HepG2 (cell line): ENCODE results near the gene ASGR1. TPM values are rescaled to one million over a fixed set of nuclear protein-coding genes. Genes with fewer than 3 reads are reported as not detected.

ENCODE experiments used
- ATAC-seq: fragments of 200-7000 bp; cut with Tn5 transposase; 3 replicates; pipeline ENCODE4 v1.9.1; 2020; ENCODE audit warnings: mild to moderate bottlenecking, moderate library complexity
- BruUV-seq: library from RNA; stranded (reverse); fragments of 400-500 nt; replicated peaks from 2 replicates; lab custom pipeline; 2021; lab: Mats Ljungman, UMichigan
- CTCF ChIA-PET: fragments of 300-600 bp; formaldehyde crosslinking; extraction: SDS; loops from one replicate; lab custom pipeline; 2021; ENCODE audit warnings: low total read pairs, inconsistent platforms, low intra/inter-chr PET ratio; lab: Yijun Ruan, JAX
- POLR2A ChIA-PET: fragments of 350-600 bp; sonication (Branson Sonifier 250); formaldehyde crosslinking; loops from one replicate; lab custom pipeline; 2020; ENCODE audit warnings: antibody characterized with exemption, inconsistent platforms; lab: Yijun Ruan, JAX
- DNase-seq: peaks from one replicate; pipeline ENCODE4 v3.0.0-alpha.2; 2015; ENCODE audit warnings: low spot score
- FAIRE-seq: peaks from 3 replicates; lab custom pipeline; 2011; peaks lifted over from hg19 to GRCh38; lab: Jason Lieb, UNC
- H2AFZ ChIP-seq: one replicate; pipeline ENCODE4 v1.6.1; 2011; ENCODE audit warnings: low read length, inconsistent platforms
- H3K27ac ChIP-seq: fragments of 300-600 bp; 3 replicates; pipeline ENCODE4 v1.8.0; 2011; ENCODE audit warnings: mixed run types, mild to moderate bottlenecking, mixed read lengths, low read length, inconsistent platforms; ENCODE audit not compliant: insufficient read depth; ENCODE audit errors: extremely low read length
- H3K27me3 ChIP-seq, 2 experiments: fragments of 200-600 bp in 1 of 2; 2 replicates in 1 of 2; 3 replicates in 1 of 2; pipeline versions ENCODE4 v1.6.0 to v1.8.0; 2011; ENCODE audit warnings: low read length in 2 of 2, mild to moderate bottlenecking in 2 of 2, moderate library complexity in 2 of 2, inconsistent platforms in 1 of 2; ENCODE audit not compliant: insufficient read depth in 2 of 2, control insufficient read depth in 1 of 2
- H3K36me3 ChIP-seq, 2 experiments: fragments of 200-600 bp in 1 of 2; replicated peaks in 1 of 2; 2 replicates in 1 of 2; 3 replicates in 1 of 2; pipeline versions ENCODE4 v1.5.1 to v1.8.0; 2011; ENCODE audit warnings: low read length in 2 of 2, inconsistent platforms in 1 of 2; ENCODE audit not compliant: insufficient read depth in 2 of 2, control insufficient read depth in 1 of 2
- H3K4me1 ChIP-seq: 2 replicates; pipeline ENCODE4 v1.5.1; 2012; ENCODE audit warnings: low read length, inconsistent platforms; ENCODE audit not compliant: insufficient read depth
- H3K4me2 ChIP-seq: 2 replicates; pipeline ENCODE4 v1.6.0; 2011; ENCODE audit warnings: low read depth, low read length, inconsistent platforms
- H3K4me3 ChIP-seq, 3 experiments: fragments of 200-600 bp in 1 of 3; sonication (generic), shearing (Covaris generic) in 1 of 3; replicated peaks in 1 of 3; 2 replicates each; pipeline ENCODE4 v1.5.1; 2011 to 2016; ENCODE audit warnings: low read length in 3 of 3, inconsistent platforms in 2 of 3, low read depth in 2 of 3, mild to moderate bottlenecking in 2 of 3, control low read depth in 1 of 3, mixed read lengths in 1 of 3; ENCODE audit not compliant: insufficient read depth in 1 of 3
- H3K79me2 ChIP-seq: one replicate; pipeline ENCODE4 v1.6.1; 2011; ENCODE audit warnings: low read length, inconsistent platforms; ENCODE audit not compliant: insufficient read depth
- H3K9ac ChIP-seq: 2 replicates; pipeline ENCODE4 v1.6.0; 2011; ENCODE audit warnings: mild to moderate bottlenecking, low read depth, low read length, inconsistent platforms; ENCODE audit not compliant: insufficient read depth
- H3K9me3 ChIP-seq: 2 replicates; pipeline ENCODE4 v1.5.1; 2012; ENCODE audit warnings: mild to moderate bottlenecking, low read length
- H4K20me1 ChIP-seq: 2 replicates; pipeline ENCODE4 v1.6.0; 2011; ENCODE audit warnings: inconsistent platforms, mild to moderate bottlenecking, low read length, moderate library complexity; ENCODE audit not compliant: insufficient read depth
- CTCF ChIP-seq: sonication (generic); formaldehyde crosslinking; IDR thresholded peaks from 2 replicates; pipeline ENCODE4 v1.5.0; 2020; ENCODE audit warnings: mild to moderate bottlenecking, missing genetic modification reagents, moderate library complexity
- E2F2 ChIP-seq: sonication (generic); formaldehyde crosslinking; IDR thresholded peaks from 2 replicates; pipeline ENCODE4 v1.4.0; 2020; ENCODE audit warnings: missing genetic modification reagents, borderline replicate concordance
- EP300 ChIP-seq, 3 experiments: sonication (generic) in 1 of 3; formaldehyde crosslinking in 1 of 3; IDR thresholded peaks; 2 replicates each; pipeline versions ENCODE4 v1.5.1 to v1.6.1; 2011 to 2020; ENCODE audit warnings: low read depth in 2 of 3, low read length in 2 of 3, borderline replicate concordance in 1 of 3, improper control_type of control experiment in 1 of 3, mild to moderate bottlenecking in 1 of 3, missing genetic modification reagents in 1 of 3, moderate library complexity in 1 of 3
- HMG20A ChIP-seq: IDR thresholded peaks from 2 replicates; pipeline ENCODE4 v1.6.1; 2016; ENCODE audit warnings: borderline replicate concordance
- MXI1 ChIP-seq: IDR thresholded peaks from 3 replicates; pipeline ENCODE4 v1.6.1; 2012; ENCODE audit warnings: low read depth, low read length, inconsistent platforms, borderline replicate concordance
- NAIF1 ChIP-seq: sonication (generic); formaldehyde crosslinking; IDR thresholded peaks from 2 replicates; pipeline ENCODE4 v1.5.0; 2020; ENCODE audit warnings: mild to moderate bottlenecking, missing genetic modification reagents, borderline replicate concordance
- PPARG ChIP-seq: conservative IDR thresholded peaks from 2 replicates; pipeline ENCODE4 v1.6.1; 2016; ENCODE audit warnings: missing biosample characterization, missing genetic modification reagents
- STAG1 ChIP-seq: sonication (generic); formaldehyde crosslinking; IDR thresholded peaks from 2 replicates; pipeline ENCODE4 v1.4.0; 2020; ENCODE audit warnings: missing genetic modification reagents
- ZNF280D ChIP-seq: sonication (generic); formaldehyde crosslinking; IDR thresholded peaks from 2 replicates; pipeline ENCODE4 v1.5.1; 2020; ENCODE audit warnings: mild to moderate bottlenecking, missing genetic modification reagents
- ZNF713 ChIP-seq: sonication (generic); formaldehyde crosslinking; IDR thresholded peaks from 2 replicates; pipeline ENCODE4 v1.4.0; 2020; ENCODE audit warnings: mild to moderate bottlenecking, missing genetic modification reagents
- ZSCAN9 ChIP-seq: IDR thresholded peaks from 2 replicates; pipeline ENCODE4 v1.6.1; 2016; ENCODE audit warnings: borderline replicate concordance
- WGBS: methylation state at CpG from one replicate; pipeline ENCODE4 v1.1.6; 2017; ENCODE audit warnings: low lambda C conversion rate; 5-methylcytosine and 5-hydroxymethylcytosine counted together
- in situ Hi-C: cut with HindIII; loops from 2 replicates; pipeline ENCODE4 v1.10.0; 2017; ENCODE audit warnings: low pct_unique_long_range_greater_than_20kb; ENCODE audit not compliant: extremely low pct_ligation_motif_present
- intact Hi-C: fragments of 100-400 bp; cut with micrococcal nuclease; formaldehyde crosslinking; loops from one replicate; pipeline ENCODE4 v1.10.0; 2022; ENCODE audit not compliant: unreplicated experiment
- polyA plus RNA-seq, 8 experiments: library from polyadenylated mRNA; depleted of rRNA in 3 of 8; stranded (reverse) in 7 of 8; unstranded in 1 of 8; fragments of >200 nt; fragmentation: Illumina TruSeq in 4 of 8; extraction: Trizol in 4 of 8; gene quantifications; 2 replicates each; pipeline versions ENCODE4 v1.2.1 to v1.2.3, GENCODE V29; 2011 to 2016; ENCODE audit warnings: low read depth in 4 of 8, missing spikeins in 1 of 8, mixed read lengths in 1 of 8; ENCODE audit not compliant: insufficient read depth in 1 of 8
- total RNA-seq, 5 experiments: library from RNA; depleted of rRNA; stranded (reverse); fragments of >200 nt; fragmentation: Illumina TruSeq; extraction: Trizol; gene quantifications; 2 replicates each; pipeline ENCODE4 v1.2.3, GENCODE V29; 2016; ENCODE audit warnings: low read depth in 1 of 5
- TF ChIP-seq, protein P1 (sequence below): sonication (generic); formaldehyde crosslinking; IDR thresholded peaks from 2 replicates; pipeline ENCODE4 v1.5.0; 2020; ENCODE audit warnings: mild to moderate bottlenecking, missing genetic modification reagents, borderline replicate concordance

Gene ASGR1
- total and polyA plus RNA-seq, 2 of the 13 experiments (the other 11 are each of a cell fraction or from before 2014, with no cell fraction given): 353 to 796 TPM

DNA sequence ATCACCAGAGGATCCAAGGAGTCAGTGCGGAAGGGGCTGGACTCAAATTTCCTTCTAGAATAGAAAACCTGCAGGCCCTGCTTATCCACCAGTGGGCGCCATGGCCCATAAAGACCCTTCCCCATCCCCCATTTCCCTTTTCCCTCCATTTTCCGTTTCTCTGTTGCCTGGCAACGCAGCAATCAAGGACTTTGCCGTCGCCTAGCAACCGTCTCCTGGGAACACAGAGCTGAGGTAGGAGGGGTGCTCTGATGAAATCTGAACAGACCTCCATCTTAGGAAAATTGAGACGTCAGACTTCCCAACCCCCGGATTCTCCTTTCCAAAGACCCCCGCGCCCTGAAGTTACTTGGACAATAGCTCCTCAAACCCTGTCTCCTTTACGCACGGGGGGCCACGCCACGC, 34.7 kb upstream of the ASGR1 start:
- Histone ChIP-seq H3K4me3 (peak overlapping the region in 2 of 3 experiments; percentile 19 to 68; a peak in 2 of 6 replicates), H3K36me3 (no peaks in the 10 kb centered on the region), H4K20me1 (no peaks in the 10 kb centered on the region), H3K9me3 (no peaks in the 10 kb centered on the region), H3K27me3 (peaks cover 0 to 8% of the 10 kb centered on the region in 2 experiments; a peak in 3 of 5 replicates), H3K4me2 (peak overlapping the region; percentile 77), H2AFZ (no peak overlapping the region), H3K9ac (no peak overlapping the region), H3K27ac (peak overlapping the region; percentile 53), H3K79me2 (no peaks in the 10 kb centered on the region), H3K4me1 (peaks cover 49% of the 10 kb centered on the region)
- ChIA-PET POLR2A (interaction anchor here (1.2 to 2.9 kb wide), 7 partner anchors 20 to 178 kb away, joined by 3 to 35 read pairs (median 5); partner anchors contain the start of genes ASGR1, DVL2 and SLC16A13), CTCF (interaction anchor here (1.9 kb wide), 1 partner anchor 168 kb away, joined by 10 read pairs; no protein-coding TSS in a partner anchor)
- in situ Hi-C loops: no loop called here
- intact Hi-C loops: loop anchor here (5.0 kb wide), 1 partner anchor 37 kb away; the partner anchor contains the start of gene ASGR1
- ATAC-seq (no peak), FAIRE-seq (peak; percentile 56), DNase-seq (peak; percentile 86)
- WGBS: 8% methylated on average over 14 of the region's 15 CpGs
- no TSS peak for BruUV-seq
- TF ChIP-seq ZNF280D (CRISPR knock-in tag) (0 out of 2 replicates have a peak, but pooled peaks have one; percentile 29), PPARG (CRISPR knock-in tag) (peak; percentile 82), NAIF1 (0 out of 2 replicates have a peak, but pooled peaks have one; percentile 11), MXI1 (peak; percentile 97), STAG1 (CRISPR knock-in tag) (peak; percentile 44), CTCF (peak; percentile 55), ZSCAN9 (CRISPR knock-in tag) (0 out of 2 replicates have a peak, but pooled peaks have one; percentile 22), E2F2 (no peak), EP300 (IDR thresholded peaks at IDR 0.05; ENCODE audit: low read depth in 2 of 2, low read length in 2 of 2) (0 out of 4 replicates have a peak, but pooled peaks of 1 of the 2 experiments have one; percentile 54), EP300 (CRISPR knock-in tag; IDR thresholded peaks at IDR 0.05; ENCODE audit: borderline replicate concordance) (no peak), ZNF713 (CRISPR knock-in tag) (no peak), HMG20A (CRISPR knock-in tag) (no peak)
- TF ChIP-seq, protein P1, sequence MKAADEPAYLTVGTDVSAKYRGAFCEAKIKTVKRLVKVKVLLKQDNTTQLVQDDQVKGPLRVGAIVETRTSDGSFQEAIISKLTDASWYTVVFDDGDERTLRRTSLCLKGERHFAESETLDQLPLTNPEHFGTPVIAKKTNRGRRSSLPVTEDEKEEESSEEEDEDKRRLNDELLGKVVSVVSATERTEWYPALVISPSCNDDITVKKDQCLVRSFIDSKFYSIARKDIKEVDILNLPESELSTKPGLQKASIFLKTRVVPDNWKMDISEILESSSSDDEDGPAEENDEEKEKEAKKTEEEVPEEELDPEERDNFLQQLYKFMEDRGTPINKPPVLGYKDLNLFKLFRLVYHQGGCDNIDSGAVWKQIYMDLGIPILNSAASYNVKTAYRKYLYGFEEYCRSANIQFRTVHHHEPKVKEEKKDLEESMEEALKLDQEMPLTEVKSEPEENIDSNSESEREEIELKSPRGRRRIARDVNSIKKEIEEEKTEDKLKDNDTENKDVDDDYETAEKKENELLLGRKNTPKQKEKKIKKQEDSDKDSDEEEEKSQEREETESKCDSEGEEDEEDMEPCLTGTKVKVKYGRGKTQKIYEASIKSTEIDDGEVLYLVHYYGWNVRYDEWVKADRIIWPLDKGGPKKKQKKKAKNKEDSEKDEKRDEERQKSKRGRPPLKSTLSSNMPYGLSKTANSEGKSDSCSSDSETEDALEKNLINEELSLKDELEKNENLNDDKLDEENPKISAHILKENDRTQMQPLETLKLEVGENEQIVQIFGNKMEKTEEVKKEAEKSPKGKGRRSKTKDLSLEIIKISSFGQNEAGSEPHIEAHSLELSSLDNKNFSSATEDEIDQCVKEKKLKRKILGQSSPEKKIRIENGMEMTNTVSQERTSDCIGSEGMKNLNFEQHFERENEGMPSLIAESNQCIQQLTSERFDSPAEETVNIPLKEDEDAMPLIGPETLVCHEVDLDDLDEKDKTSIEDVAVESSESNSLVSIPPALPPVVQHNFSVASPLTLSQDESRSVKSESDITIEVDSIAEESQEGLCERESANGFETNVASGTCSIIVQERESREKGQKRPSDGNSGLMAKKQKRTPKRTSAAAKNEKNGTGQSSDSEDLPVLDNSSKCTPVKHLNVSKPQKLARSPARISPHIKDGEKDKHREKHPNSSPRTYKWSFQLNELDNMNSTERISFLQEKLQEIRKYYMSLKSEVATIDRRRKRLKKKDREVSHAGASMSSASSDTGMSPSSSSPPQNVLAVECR (CRISPR knock-in tag): peak; percentile 46
